Sigmoid colon (tissue), 4 donors: ENCODE results near the gene PLG.
"Not testable (repeated sequence)": the region's sequence is repeated elsewhere in the genome, so short reads cannot be mapped to it uniquely, and the experiment has no call there.

Experiments
- CTCF ChIP-seq, 4 experiments: fragments of 450-650 bp in 3 of 4; fragments of 200-600 bp in 1 of 4; IDR thresholded peaks; one replicate each; pipeline ENCODE4 v1.5.1; 2016 to 2019; ENCODE audit warnings: antibody characterized with exemption in 4 of 4, mild to moderate bottlenecking in 3 of 4, moderate library complexity in 2 of 4
- EP300 ChIP-seq, 4 donors: sonication (generic); formaldehyde crosslinking; IDR thresholded peaks; one replicate each; pipeline ENCODE4 v1.6.1; 2017; ENCODE audit warnings: antibody characterized with exemption in 4 of 4
- POLR2A ChIP-seq, 2 donors: fragments of 450-650 bp; IDR thresholded peaks; one replicate each; pipeline ENCODE4 v1.6.1; 2016; ENCODE audit warnings: antibody characterized with exemption in 2 of 2, mild to moderate bottlenecking in 2 of 2, moderate library complexity in 2 of 2
- POLR2AphosphoS5 ChIP-seq, 4 donors: sonication (generic); formaldehyde crosslinking; IDR thresholded peaks; one replicate each; pipeline ENCODE4 v1.6.1; 2017; ENCODE audit warnings: antibody characterized with exemption in 4 of 4

DNA sequence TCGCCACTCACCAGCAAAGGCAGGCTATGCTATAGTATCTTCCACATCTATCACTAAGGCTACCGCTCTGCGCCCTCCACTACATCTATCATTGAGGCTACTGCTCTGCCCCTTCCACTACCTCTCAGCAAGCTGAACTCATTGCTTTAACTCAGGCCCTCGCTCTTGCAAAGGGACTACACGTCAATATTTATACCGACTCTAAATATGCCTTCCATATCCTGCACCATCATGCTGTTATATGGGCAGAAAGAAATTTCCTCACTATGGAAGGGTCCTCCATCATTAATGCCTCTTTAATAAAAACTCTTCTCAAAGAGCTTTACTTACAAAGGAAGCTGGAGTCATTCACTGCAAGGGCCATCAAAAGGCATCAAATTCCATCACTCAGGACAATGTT, 77.1 kb downstream of the PLG start:
- not testable (repeated sequence) for TF ChIP-seq CTCF, POLR2A, POLR2AphosphoS5, EP300 (IDR thresholded peaks at IDR 0.05)
